ENCODE data around the gene LSMEM2. TPM values are rescaled to one million over a fixed set of nuclear protein-coding genes. Genes with fewer than 3 reads are reported as not detected.

LSMEM2 gene
- total and polyA plus RNA-seq, 2 of the 8 experiments (the other 6 are each of a cell fraction or from before 2014, with no cell fraction given): 0.58 to 0.68 TPM

DNA sequence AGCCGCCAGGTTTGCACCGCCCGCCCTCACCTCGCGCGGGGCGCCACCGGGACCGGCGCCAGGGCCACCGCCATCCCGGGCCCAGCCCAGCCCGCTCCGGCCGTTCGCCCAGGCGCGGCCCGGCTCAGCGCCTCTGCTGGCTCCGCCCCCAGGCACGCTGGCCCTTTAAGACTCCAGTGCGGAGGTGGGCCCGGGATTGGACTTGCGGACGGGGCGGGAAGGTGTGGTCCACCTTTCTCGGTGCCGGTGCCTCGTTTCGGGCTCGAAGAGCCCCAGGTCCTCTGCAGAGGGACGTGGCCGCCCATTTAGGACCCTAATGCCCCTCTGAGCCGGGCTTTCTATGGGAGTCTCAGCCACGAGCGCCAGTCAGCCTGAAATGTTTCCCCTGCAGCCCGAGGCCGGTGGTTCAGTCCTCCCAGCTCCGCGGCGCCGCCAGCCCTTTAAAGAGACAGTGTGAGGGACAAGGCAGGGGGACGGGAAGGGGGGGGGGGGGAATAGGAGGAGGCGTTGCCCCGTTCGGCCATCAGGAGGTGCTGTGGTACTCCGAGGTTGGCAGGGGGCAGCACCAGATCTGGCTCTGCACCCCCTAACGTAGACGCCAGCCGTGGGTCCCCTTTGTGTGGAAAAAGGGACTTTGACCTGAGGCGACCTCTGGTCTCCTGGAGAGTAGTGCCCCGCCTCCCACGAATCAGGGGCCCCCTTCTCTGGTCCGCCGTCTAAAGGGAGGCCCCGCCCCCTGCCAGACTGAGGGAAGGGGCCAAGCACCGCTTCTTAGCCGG is 42.6 kb downstream of the LSMEM2 start (continued):
- TF ChIP-seq CTCF (IDR thresholded peaks at IDR 0.05; ENCODE audit: control extremely low read depth in 1 of 3, insufficient read depth in 1 of 3, low read depth in 1 of 3, low read length in 3 of 3): peak in 2 of 3 experiments; percentile 69 to 71; a peak in 3 of 4 replicates
- TF ChIP-seq TAF7 (optimal IDR thresholded peaks at IDR 0.05; ENCODE audit: borderline replicate concordance, low read depth, low read length): peak; percentile 57
- TF ChIP-seq SIX5 (IDR thresholded peaks at IDR 0.05; ENCODE audit: low read depth, low read length): no peak
- TF ChIP-seq KDM4A (IDR thresholded peaks at IDR 0.05; ENCODE audit: low read depth, low read length, severe bottlenecking): peak; percentile 11
- 0 out of 2 replicates have a peak, but pooled peaks have one; percentile 14 for TF ChIP-seq BACH1 (IDR thresholded peaks at IDR 0.05; ENCODE audit: low read length)
- no peak for TF ChIP-seq KDM1A (IDR thresholded peaks at IDR 0.05; ENCODE audit: borderline replicate concordance, low read length)
- TF ChIP-seq SAP30 (IDR thresholded peaks at IDR 0.05; ENCODE audit: insufficient read depth, insufficient replicate concordance, low read length): no peak
- peak; percentile 55 for TF ChIP-seq TBP (IDR thresholded peaks at IDR 0.05; ENCODE audit: low read depth, low read length)
- TF ChIP-seq ATF2 (IDR thresholded peaks at IDR 0.05; ENCODE audit: low read length): no peak
- no peak for TF ChIP-seq CHD2 (IDR thresholded peaks at IDR 0.05; ENCODE audit: low read length)
- TF ChIP-seq POLR2AphosphoS5 (IDR thresholded peaks at IDR 0.05; ENCODE audit: low read depth, low read length): peak; percentile 89
- no peak for TF ChIP-seq CTBP2 (IDR thresholded peaks at IDR 0.05; ENCODE audit: borderline replicate concordance, insufficient read depth, insufficient read length, low read length)
- peak in 1 of 2 experiments; percentile 97; a peak in 2 of 3 replicates for TF ChIP-seq EP300 (IDR thresholded peaks at IDR 0.05; ENCODE audit: borderline replicate concordance in 1 of 2, low read depth in 2 of 2, low read length in 2 of 2)
- 0 out of 4 replicates have a peak, but pooled peaks of 1 of the 2 experiments have one; percentile 20 for TF ChIP-seq RAD21 (IDR thresholded peaks at IDR 0.05 in 1 of 2, conservative IDR thresholded peaks at IDR 0.05 in 1 of 2; ENCODE audit: low read depth in 2 of 2, low read length in 2 of 2)
- no peak for TF ChIP-seq TEAD4 (IDR thresholded peaks at IDR 0.05; ENCODE audit: low read depth, low read length)
- TF ChIP-seq SRF (IDR thresholded peaks at IDR 0.05; ENCODE audit: low read depth, low read length): no peak
- TF ChIP-seq HDAC2 (IDR thresholded peaks at IDR 0.05; ENCODE audit: borderline replicate concordance in 1 of 2, low read depth in 2 of 2, low read length in 2 of 2): 0 out of 4 replicates have a peak, but pooled peaks of 1 of the 2 experiments have one; percentile 50
- TF ChIP-seq SP1 (IDR thresholded peaks at IDR 0.05; ENCODE audit: low read depth, low read length): peak; percentile 57; the same call in 1 of the 2 replicates
